Upper lobe of left lung (tissue), 6 donors: ENCODE measurements around the gene STKLD1. TPM values are rescaled to one million over a fixed set of nuclear protein-coding genes. Genes with fewer than 3 reads are reported as not detected.
"Not testable (repeated sequence)": the region's sequence is repeated elsewhere in the genome, so short reads cannot be mapped to it uniquely, and the experiment has no call there.

ENCODE experiments used
- ATAC-seq, 2 donors: fragments of 200-7000 bp; cut with Tn5 transposase; one replicate each; pipeline ENCODE4 v1.9.1; 2022; ENCODE audit warnings: mild to moderate bottlenecking in 2 of 2, moderate library complexity in 2 of 2; ENCODE audit not compliant: low FRiP score in 2 of 2
- DNase-seq, 2 donors: peaks; one replicate each; pipeline ENCODE4 v3.0.0-alpha.2; 2019 to 2020
- H3K27ac ChIP-seq, 4 donors: fragments of 200-600 bp; sonication (generic); one replicate each; pipeline ENCODE4 v1.5.1; 2016 to 2019
- H3K27me3 ChIP-seq, 4 donors: fragments of 200-600 bp; sonication (generic); one replicate each; pipeline ENCODE4 v1.5.1; 2017 to 2019
- H3K36me3 ChIP-seq, 4 donors: fragments of 200-600 bp; sonication (generic); one replicate each; pipeline ENCODE4 v1.5.1; 2016 to 2019
- H3K4me1 ChIP-seq, 4 donors: fragments of 200-600 bp; sonication (generic); one replicate each; pipeline ENCODE4 v1.5.1; 2018 to 2019
- H3K4me3 ChIP-seq, 4 donors: fragments of 200-600 bp; sonication (generic); one replicate each; pipeline ENCODE4 v1.5.1; 2017 to 2019; ENCODE audit warnings: mild to moderate bottlenecking in 2 of 4, moderate library complexity in 1 of 4
- H3K9me3 ChIP-seq, 4 donors: fragments of 200-600 bp; sonication (generic); one replicate each; pipeline ENCODE4 v1.5.1; 2018 to 2019
- EP300 ChIP-seq, 4 donors: sonication (generic); formaldehyde crosslinking; IDR thresholded peaks; one replicate each; pipeline ENCODE4 v1.5.1; 2017; ENCODE audit warnings: antibody characterized with exemption in 4 of 4, control low read depth in 2 of 4
- POLR2A ChIP-seq, 4 donors: fragments of 450-650 bp; IDR thresholded peaks; one replicate each; pipeline ENCODE4 v1.5.1; 2016 to 2017; ENCODE audit warnings: antibody characterized with exemption in 4 of 4, mild to moderate bottlenecking in 2 of 4
- POLR2AphosphoS5 ChIP-seq, 2 donors: sonication (generic); formaldehyde crosslinking; IDR thresholded peaks; one replicate each; pipeline ENCODE4 v1.5.1; 2017; ENCODE audit warnings: antibody characterized with exemption in 2 of 2
- WGBS, 2 donors: methylation state at CpG; one replicate each; pipeline ENCODE4 v1.1.5; 2017 to 2018; 5-methylcytosine and 5-hydroxymethylcytosine counted together
- total RNA-seq, 6 donors: library from RNA; depleted of rRNA in 4 of 6; stranded (reverse); fragments of >200 nt in 4 of 6; gene quantifications; one replicate each; pipeline versions ENCODE4 v1.1.0 to v1.2.1, GENCODE V29; 2016 to 2021
- TF ChIP-seq, protein P1 (sequence below), 6 experiments: fragments of 450-650 bp in 4 of 6; fragments of 200-600 bp in 2 of 6; sonication (generic) in 2 of 6; IDR thresholded peaks; one replicate each; pipeline ENCODE4 v1.5.1; 2016 to 2019; ENCODE audit warnings: antibody characterized with exemption in 6 of 6
- donor health status: DM: no; HTN: no; CAD: no; lungs with moderate emphysema.
- donor health status: DM: no; HTN: yes; CAD: no; lungs with severe emphysema.

STKLD1 gene
- total RNA-seq, 6 donors from 2014 or later = 0.59 to 3.1 (median 1.6) TPM; not detected in 2

DNA sequence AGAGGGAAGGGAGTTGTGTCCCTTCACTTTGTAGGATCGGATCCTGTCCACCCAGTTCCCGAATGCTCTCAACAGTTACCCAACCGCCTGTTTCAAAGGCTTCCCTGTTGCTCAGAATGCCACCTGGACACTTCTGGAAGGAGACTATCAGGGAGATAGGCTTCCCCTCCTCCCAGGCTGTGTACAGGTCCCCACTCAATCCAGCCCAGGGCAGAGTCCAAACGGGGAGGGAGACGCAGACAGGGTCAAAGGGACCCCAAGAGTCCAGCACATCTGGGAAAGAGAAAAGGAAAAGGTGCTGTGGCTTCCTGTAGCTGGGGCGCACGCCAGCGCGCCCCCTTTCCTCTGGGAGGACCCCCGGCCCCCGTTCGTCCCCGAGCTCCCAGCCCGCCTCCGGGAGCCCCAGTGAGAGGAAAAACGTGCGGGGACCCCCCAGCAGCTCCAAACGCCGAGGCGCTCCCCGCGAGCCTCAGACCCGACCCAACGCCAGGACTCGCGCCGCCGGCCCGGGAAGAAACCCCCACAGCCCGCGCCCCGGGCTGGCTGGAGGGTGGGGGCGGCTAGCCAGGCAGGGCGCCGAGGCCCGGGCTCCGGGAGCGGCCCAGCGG is 946 bp upstream of the STKLD1 start:
- Histone ChIP-seq H3K27ac (peak overlapping the region; percentile 95 to 100 (median 96)), H3K4me1 (peaks cover 39 to 54% (median 51%) of the 10 kb centered on the region in 4 donors), H3K9me3 (no peaks in the 10 kb centered on the region), H3K4me3 (peak overlapping the region; percentile 70 to 96 (median 82)), H3K36me3 (peaks cover 0 to 14% (median 7%) of the 10 kb centered on the region in 4 donors), H3K27me3 (no peaks in the 10 kb centered on the region)
- DNase-seq (peak in 1 of 2 donors; percentile 67), ATAC-seq (peak in 1 of 2 donors; percentile 5)
- WGBS, 2 donors = 0 to 1% methylated on average over 5 to 8 of the region's 39 CpGs
- TF ChIP-seq POLR2AphosphoS5 (IDR thresholded peaks at IDR 0.05) = peak in 1 of 2 donors; percentile 26
- no peak for TF ChIP-seq POLR2A (IDR thresholded peaks at IDR 0.05)
- TF ChIP-seq, protein P1, sequence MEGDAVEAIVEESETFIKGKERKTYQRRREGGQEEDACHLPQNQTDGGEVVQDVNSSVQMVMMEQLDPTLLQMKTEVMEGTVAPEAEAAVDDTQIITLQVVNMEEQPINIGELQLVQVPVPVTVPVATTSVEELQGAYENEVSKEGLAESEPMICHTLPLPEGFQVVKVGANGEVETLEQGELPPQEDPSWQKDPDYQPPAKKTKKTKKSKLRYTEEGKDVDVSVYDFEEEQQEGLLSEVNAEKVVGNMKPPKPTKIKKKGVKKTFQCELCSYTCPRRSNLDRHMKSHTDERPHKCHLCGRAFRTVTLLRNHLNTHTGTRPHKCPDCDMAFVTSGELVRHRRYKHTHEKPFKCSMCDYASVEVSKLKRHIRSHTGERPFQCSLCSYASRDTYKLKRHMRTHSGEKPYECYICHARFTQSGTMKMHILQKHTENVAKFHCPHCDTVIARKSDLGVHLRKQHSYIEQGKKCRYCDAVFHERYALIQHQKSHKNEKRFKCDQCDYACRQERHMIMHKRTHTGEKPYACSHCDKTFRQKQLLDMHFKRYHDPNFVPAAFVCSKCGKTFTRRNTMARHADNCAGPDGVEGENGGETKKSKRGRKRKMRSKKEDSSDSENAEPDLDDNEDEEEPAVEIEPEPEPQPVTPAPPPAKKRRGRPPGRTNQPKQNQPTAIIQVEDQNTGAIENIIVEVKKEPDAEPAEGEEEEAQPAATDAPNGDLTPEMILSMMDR (IDR thresholded peaks at IDR 0.05) = no peak

DNA sequence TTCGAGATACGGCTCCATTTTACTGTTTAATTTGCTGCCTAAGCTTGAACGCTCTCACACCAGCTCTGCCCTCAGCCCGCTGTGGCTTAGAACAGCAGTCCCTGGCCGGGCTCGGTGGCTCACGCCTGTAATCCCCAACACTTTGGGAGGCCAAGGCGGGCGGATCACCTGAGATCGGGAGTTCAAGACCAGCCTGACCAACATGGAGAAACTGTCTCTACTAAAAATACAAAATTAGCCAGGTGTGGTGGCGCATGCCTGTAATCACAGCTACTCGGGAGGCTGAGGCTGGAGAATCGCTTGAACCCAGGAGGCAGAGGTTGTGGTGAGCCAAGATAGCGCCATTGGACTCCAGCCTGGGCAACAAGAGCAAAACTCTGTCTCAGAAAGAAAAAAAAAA is 1.1 kb downstream of the STKLD1 start:
- H3K36me3 ChIP-seq, H3K9me3 ChIP-seq, H3K27ac ChIP-seq, DNase-seq, H3K4me3 ChIP-seq, ATAC-seq, H3K27me3 ChIP-seq: not testable (repeated sequence)
- H3K4me1 ChIP-seq = peaks cover 19 to 33% (median 30%) of the 10 kb centered on the region in 4 donors
- 88 to 91% methylated on average over 14 of the region's 14 CpGs for WGBS, 2 donors

DNA sequence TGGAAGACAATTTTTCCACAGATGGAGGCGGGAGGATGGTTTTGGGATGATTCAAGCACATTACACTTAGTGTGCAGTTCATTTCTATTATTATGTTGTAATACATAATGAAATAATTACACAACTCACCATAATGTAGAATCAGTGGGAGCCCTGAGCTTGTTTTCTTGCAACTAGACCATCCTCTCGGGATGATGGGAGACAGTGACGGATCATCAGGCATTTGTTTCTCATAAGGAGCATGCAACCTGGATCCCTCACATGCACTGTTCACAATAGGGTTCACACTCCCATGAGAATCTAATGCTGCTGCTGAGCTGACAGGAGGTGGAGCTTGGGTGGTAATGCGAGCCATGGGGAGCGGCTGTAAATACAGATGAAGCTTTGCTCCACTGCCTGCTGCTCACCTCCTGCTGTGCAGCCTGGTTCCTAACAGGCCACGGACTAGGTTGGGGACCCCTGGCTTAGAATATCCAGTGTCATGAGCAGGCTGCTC is 1.6 kb downstream of the STKLD1 start:
- no peak for DNase-seq
- Histone ChIP-seq H3K27ac (no peak overlapping the region), H3K27me3 (no peaks in the 10 kb centered on the region), H3K9me3 (no peaks in the 10 kb centered on the region), H3K4me1 (peaks cover 14 to 28% (median 26%) of the 10 kb centered on the region in 4 donors), H3K36me3 (peaks cover 0 to 5% (median 4%) of the 10 kb centered on the region in 4 donors), H3K4me3 (no peak overlapping the region)
- TF ChIP-seq, protein P1 (IDR thresholded peaks at IDR 0.05) = no peak
- WGBS, 2 donors = 84 to 92% methylated on average over 5 to 6 of the region's 6 CpGs
- no peak for ATAC-seq

DNA sequence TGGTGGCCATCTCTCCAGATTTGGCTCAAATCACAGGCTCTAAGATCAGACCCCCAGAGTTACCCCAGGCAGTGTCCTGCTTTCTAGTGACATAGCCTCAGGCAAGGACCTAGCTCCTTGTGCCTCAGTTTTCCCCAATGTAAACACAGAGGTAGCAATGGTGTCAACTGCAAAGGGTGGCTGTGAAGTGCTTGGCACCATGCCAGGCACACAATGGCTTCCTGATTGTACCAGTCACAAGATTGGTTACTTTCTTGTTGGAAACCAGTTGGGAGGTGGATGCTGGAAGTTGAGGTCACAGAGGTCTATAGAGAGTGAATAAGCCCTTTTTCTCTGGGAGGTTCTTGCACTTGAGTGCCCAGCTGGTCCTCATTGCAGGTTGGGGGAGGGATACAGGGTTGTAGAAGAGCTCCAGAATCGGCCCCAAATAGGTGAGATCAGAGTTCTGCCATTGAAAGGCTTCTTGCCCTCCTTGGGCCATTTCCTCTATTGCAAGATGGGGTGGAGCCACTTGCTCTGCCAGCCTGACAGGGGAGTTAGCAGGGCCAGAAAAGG is 2.3 kb downstream of the STKLD1 start:
- Histone ChIP-seq H3K4me1 (peaks cover 8 to 21% (median 18%) of the 10 kb centered on the region in 4 donors), H3K36me3 (no peaks in the 10 kb centered on the region), H3K27ac (no peak overlapping the region), H3K27me3 (no peaks in the 10 kb centered on the region), H3K4me3 (no peak overlapping the region), H3K9me3 (no peaks in the 10 kb centered on the region)
- 56 to 62% methylated on average over 1 of the region's 1 CpG for WGBS, 2 donors
- TF ChIP-seq, protein P1 (IDR thresholded peaks at IDR 0.05) = no peak
- TF ChIP-seq POLR2A (IDR thresholded peaks at IDR 0.05) (no peak), POLR2AphosphoS5 (IDR thresholded peaks at IDR 0.05) (no peak), EP300 (IDR thresholded peaks at IDR 0.05) (no peak)
- DNase-seq = no peak
- no peak for ATAC-seq

DNA sequence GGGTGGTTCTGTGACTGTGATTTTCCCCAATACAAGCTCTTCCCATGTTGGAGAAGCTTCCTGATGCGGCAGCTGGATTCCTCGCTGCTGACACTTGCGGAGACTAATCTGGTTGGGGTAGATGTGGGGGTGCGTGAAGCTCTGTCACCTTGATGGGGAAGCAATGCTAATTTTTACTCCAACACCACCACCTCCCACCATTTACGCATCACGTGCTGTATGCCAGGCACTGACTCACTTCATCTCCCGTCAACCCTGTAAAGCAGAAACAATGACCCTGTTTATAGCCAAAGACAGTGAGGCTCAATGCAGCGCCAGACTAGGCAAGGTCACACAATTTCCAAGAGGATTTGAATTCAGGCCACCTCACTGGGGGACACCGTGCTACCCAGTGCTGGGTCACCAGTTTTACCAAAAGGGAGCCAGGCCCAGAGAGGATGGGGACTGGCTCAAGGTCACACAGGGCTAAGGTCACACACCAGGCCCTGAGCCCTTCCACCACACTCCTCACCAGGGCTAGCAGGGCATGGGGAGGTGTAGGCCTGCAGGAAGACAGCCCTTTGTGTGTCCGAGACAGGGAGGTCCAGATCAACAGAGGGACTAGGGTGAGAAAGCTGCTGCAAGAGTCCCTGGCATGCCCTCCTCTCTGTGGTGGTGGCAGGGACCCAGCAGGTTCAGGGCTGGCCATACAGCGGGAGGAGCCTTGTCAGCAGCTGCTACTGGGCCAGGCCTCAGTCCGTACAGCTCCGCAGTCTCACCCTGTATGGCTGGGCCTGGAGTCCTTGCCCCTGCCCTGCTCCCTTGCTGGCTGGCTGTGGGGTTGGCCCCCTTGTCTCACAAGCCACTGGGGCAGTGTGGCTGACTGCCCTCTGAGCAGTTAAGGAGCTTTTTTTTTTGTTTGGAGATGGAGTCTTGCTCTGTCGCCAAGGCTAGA is 3.3 kb downstream of the STKLD1 start:
- Histone ChIP-seq H3K36me3 (no peaks in the 10 kb centered on the region), H3K4me3 (no peak overlapping the region), H3K27ac (no peak overlapping the region), H3K4me1 (peaks cover 1 to 14% (median 11%) of the 10 kb centered on the region in 4 donors), H3K27me3 (no peaks in the 10 kb centered on the region), H3K9me3 (no peaks in the 10 kb centered on the region)
- WGBS, 2 donors = 91 to 92% methylated on average over 12 to 14 of the region's 14 CpGs
- DNase-seq = no peak
- no peak for ATAC-seq
- TF ChIP-seq, protein P1 (IDR thresholded peaks at IDR 0.05) = no peak
- no peak for TF ChIP-seq POLR2AphosphoS5 (IDR thresholded peaks at IDR 0.05)
- no peak for TF ChIP-seq EP300 (IDR thresholded peaks at IDR 0.05)
- no peak for TF ChIP-seq POLR2A (IDR thresholded peaks at IDR 0.05)
